ENCODE measurements around the gene ALDH7A1.

- TF ChIP-seq ETV6 (CRISPR knock-in tag; IDR thresholded peaks at IDR 0.05), result no peak
- TF ChIP-seq CTCF (IDR thresholded peaks at IDR 0.05), result no peak
- TF ChIP-seq USF2 (CRISPR knock-in tag; IDR thresholded peaks at IDR 0.05), result 0 out of 2 replicates have a peak, but pooled peaks have one; percentile 14
- TF ChIP-seq ATF1 (CRISPR knock-in tag; IDR thresholded peaks at IDR 0.05), result no peak
- no peak; the same call in 1 of the 2 replicates for TF ChIP-seq MAX (CRISPR knock-in tag; IDR thresholded peaks at IDR 0.05)
- TF ChIP-seq E2F1 (CRISPR knock-in tag; IDR thresholded peaks at IDR 0.05), result no peak
- TF ChIP-seq ZNF416 (CRISPR knock-in tag; IDR thresholded peaks at IDR 0.05), result no peak
- no peak for TF ChIP-seq KAT7 (CRISPR knock-in tag; IDR thresholded peaks at IDR 0.05; ENCODE audit: borderline replicate concordance)
- no peak for TF ChIP-seq E2F4 (CRISPR knock-in tag; IDR thresholded peaks at IDR 0.05; ENCODE audit: borderline replicate concordance, low read depth)
- TF ChIP-seq NR3C1 (CRISPR knock-in tag; conservative IDR thresholded peaks at IDR 0.05; ENCODE audit: low read depth), result no peak
- no peak for TF ChIP-seq TEAD4 (CRISPR knock-in tag; IDR thresholded peaks at IDR 0.05)
- no peak; the same call in none of the 2 replicates for TF ChIP-seq FOXP4 (CRISPR knock-in tag; IDR thresholded peaks at IDR 0.05)
- no peak for TF ChIP-seq FOXJ3 (CRISPR knock-in tag; IDR thresholded peaks at IDR 0.05; ENCODE audit: borderline replicate concordance)
- TF ChIP-seq HMGXB4 (CRISPR knock-in tag; IDR thresholded peaks at IDR 0.05), result no peak
These were observed at the start of gene ALDH7A1 for GRCh38 chr5:126594748-126595485.

All from WTC11 (cell line).